ENCODE data around the gene SRC.

SRC gene

GRCh38 chr20:37416100-37416847, 70.3 kb downstream of the SRC start:
- in situ Hi-C loops (cut with HindIII; ENCODE audit: low sequenced_read_pairs): no loop called here
- DNase-seq (ENCODE audit: low read depth): no peak
- TF ChIP-seq CTCF (IDR thresholded peaks at IDR 0.05; ENCODE audit: low read depth, low read length, missing control alignments): no peak
- no peak overlapping the region for H3K4me3 ChIP-seq (ENCODE audit: low read depth, low read length)

- DNase-seq (ENCODE audit: low read depth): no peak
- in situ Hi-C loops (cut with HindIII; ENCODE audit: low sequenced_read_pairs): no loop called here
- no peak overlapping the region for H3K4me3 ChIP-seq (ENCODE audit: low read depth, low read length)
- TF ChIP-seq CTCF (IDR thresholded peaks at IDR 0.05; ENCODE audit: low read depth, low read length, missing control alignments): no peak
These were observed 71.1 kb downstream of the SRC start for GRCh38 chr20:37416848-37417616.

GRCh38 chr20:37417617-37418467, 71.9 kb downstream of the SRC start:
- in situ Hi-C loops (cut with HindIII; ENCODE audit: low sequenced_read_pairs): no loop called here
- no peak for DNase-seq (ENCODE audit: low read depth)
- H3K4me3 ChIP-seq (ENCODE audit: low read depth, low read length): no peak overlapping the region
- no peak for TF ChIP-seq CTCF (IDR thresholded peaks at IDR 0.05; ENCODE audit: low read depth, low read length, missing control alignments)

- DNase-seq (ENCODE audit: low read depth): no peak
- no peak for TF ChIP-seq CTCF (IDR thresholded peaks at IDR 0.05; ENCODE audit: low read depth, low read length, missing control alignments)
- no peak overlapping the region for H3K4me3 ChIP-seq (ENCODE audit: low read depth, low read length)
- in situ Hi-C loops (cut with HindIII; ENCODE audit: low sequenced_read_pairs): no loop called here
These were observed 72.7 kb downstream of the SRC start for GRCh38 chr20:37418591-37419109.

GRCh38 chr20:37419307-37419706, 73.4 kb downstream of the SRC start:
- in situ Hi-C loops (cut with HindIII; ENCODE audit: low sequenced_read_pairs): no loop called here
- DNase-seq (ENCODE audit: low read depth): no peak
- TF ChIP-seq CTCF (IDR thresholded peaks at IDR 0.05; ENCODE audit: low read depth, low read length, missing control alignments): no peak
- H3K4me3 ChIP-seq (ENCODE audit: low read depth, low read length): no peak overlapping the region
